Measurements from ENCODE around the gene FLRT3.

GRCh38 chr20:14299831-14300230 is 37.6 kb downstream of the FLRT3 start:
- TF ChIP-seq GATA3 (IDR thresholded peaks at IDR 0.05; ENCODE audit: low read depth, low read length) (no peak), GATA2 (IDR thresholded peaks at IDR 0.05; ENCODE audit: low read depth, low read length) (no peak)
